ENCODE data around the gene IFT43. TPM values are rescaled to one million over a fixed set of nuclear protein-coding genes. Genes with fewer than 3 reads are reported as not detected.

IFT43 gene
- polyA plus RNA-seq, 1 of the 3 experiments (the other 2 are of a cell fraction): 78.8 TPM

DNA sequence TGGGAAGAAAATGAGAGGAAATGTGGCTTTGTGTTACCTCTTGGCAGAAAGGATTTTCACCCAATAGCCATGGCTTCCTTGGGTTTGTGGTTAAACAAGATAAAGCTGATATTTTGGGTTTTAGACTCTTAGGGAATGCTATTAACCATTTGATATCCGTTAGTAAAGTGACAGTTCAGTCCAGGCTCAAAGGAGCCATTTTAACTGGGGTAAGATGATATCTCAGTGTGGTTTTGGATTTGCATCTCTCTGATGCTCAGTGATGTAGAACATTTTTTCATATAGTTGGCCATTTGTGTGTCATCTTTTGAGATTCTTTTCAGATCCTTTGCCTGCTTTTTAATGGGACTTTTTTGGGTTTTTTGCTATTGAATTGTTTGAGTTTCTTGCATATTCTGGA lies 30.1 kb downstream of the IFT43 start:
- Histone ChIP-seq H3K4me2 (no peak overlapping the region), H3K9ac (no peak overlapping the region), H3F3A (replicated peaks; ENCODE audit: insufficient read depth) (no peaks in the 10 kb centered on the region), H3K9me2 (no peaks in the 10 kb centered on the region), H3K79me2 (ENCODE audit: insufficient read depth) (peaks cover 25% of the 10 kb centered on the region), H3K4me1 (ENCODE audit: control insufficient read depth in 1 of 2, insufficient read depth in 2 of 2, low read depth in 1 of 2, low read length in 1 of 2) (no peaks in the 10 kb centered on the region), H4K20me1 (ENCODE audit: insufficient read depth) (no peaks in the 10 kb centered on the region), H3K27ac (ENCODE audit: low read depth in 2 of 2, low read length in 1 of 2) (no peak overlapping the region), H3K4me3 (ENCODE audit: low read depth in 2 of 2, low read length in 1 of 2) (no peak overlapping the region), H3K9me3 (no peaks in the 10 kb centered on the region), H3K27me3 (ENCODE audit: insufficient read depth) (no peaks in the 10 kb centered on the region), H2AFZ (ENCODE audit: low read depth) (no peak overlapping the region), H3K36me3 (replicated peaks in 1 of 2; ENCODE audit: control insufficient read depth in 1 of 2, insufficient read depth in 2 of 2, low read length in 1 of 2) (peaks cover 59 to 64% of the 10 kb centered on the region in 2 experiments)
- 56% methylated on average over 1 of the region's 1 CpG for WGBS (ENCODE audit: low lambda C conversion rate)
- CTCF ChIA-PET: interaction anchor here (1.4 kb wide), 1 partner anchor 35 kb away, joined by 4 read pairs; no protein-coding TSS in a partner anchor
- POLR2A ChIA-PET: no interaction called here
- no peak for DNase-seq
- TF ChIP-seq YY1 (IDR thresholded peaks at IDR 0.05; ENCODE audit: low read depth): no peak
- no peak for TF ChIP-seq FOXM1 (IDR thresholded peaks at IDR 0.05; ENCODE audit: low read depth)
- TF ChIP-seq TCF12 (IDR thresholded peaks at IDR 0.05): no peak

DNA sequence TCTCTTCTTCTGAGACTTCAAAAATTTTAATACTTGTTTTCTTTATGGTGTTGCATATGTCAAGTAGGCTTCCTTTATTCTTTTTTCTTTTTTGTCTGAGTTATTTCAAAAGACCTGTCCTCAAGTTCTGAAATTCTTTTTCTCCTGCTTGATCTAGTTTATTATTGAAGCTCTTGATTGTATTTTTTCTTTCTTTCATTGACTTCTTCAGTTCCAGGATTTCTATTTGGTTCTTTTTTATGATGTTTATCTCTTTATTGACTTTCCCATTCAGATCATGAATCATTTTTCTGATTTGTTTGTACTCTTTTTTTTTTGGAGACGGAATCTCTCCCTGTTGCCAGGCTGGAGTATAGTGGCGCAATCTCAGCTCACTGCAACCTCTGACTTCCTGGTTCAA lies 34.1 kb downstream of the IFT43 start:
- Histone ChIP-seq H3K9me3 (no peaks in the 10 kb centered on the region), H4K20me1 (ENCODE audit: insufficient read depth) (no peaks in the 10 kb centered on the region), H3K4me3 (ENCODE audit: low read depth in 2 of 2, low read length in 1 of 2) (no peak overlapping the region), H3K36me3 (replicated peaks in 1 of 2; ENCODE audit: control insufficient read depth in 1 of 2, insufficient read depth in 2 of 2, low read length in 1 of 2) (peaks cover 47 to 59% of the 10 kb centered on the region in 2 experiments), H2AFZ (ENCODE audit: low read depth) (no peak overlapping the region), H3K27me3 (ENCODE audit: insufficient read depth) (no peaks in the 10 kb centered on the region), H3F3A (replicated peaks; ENCODE audit: insufficient read depth) (no peaks in the 10 kb centered on the region), H3K9me2 (no peaks in the 10 kb centered on the region), H3K4me1 (ENCODE audit: control insufficient read depth in 1 of 2, insufficient read depth in 2 of 2, low read depth in 1 of 2, low read length in 1 of 2) (no peaks in the 10 kb centered on the region), H3K9ac (no peak overlapping the region), H3K27ac (ENCODE audit: low read depth in 2 of 2, low read length in 1 of 2) (no peak overlapping the region), H3K4me2 (no peak overlapping the region), H3K79me2 (ENCODE audit: insufficient read depth) (peaks cover 29% of the 10 kb centered on the region)
- TF ChIP-seq, protein P1, sequence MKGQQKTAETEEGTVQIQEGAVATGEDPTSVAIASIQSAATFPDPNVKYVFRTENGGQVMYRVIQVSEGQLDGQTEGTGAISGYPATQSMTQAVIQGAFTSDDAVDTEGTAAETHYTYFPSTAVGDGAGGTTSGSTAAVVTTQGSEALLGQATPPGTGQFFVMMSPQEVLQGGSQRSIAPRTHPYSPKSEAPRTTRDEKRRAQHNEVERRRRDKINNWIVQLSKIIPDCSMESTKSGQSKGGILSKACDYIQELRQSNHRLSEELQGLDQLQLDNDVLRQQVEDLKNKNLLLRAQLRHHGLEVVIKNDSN (IDR thresholded peaks at IDR 0.05; ENCODE audit: borderline replicate concordance, low read depth): no peak
- no peak for TF ChIP-seq TEAD4 (IDR thresholded peaks at IDR 0.05; ENCODE audit: borderline replicate concordance, insufficient read depth)
- no peak for TF ChIP-seq RXRA (IDR thresholded peaks at IDR 0.05; ENCODE audit: borderline replicate concordance, low read depth)
- no peak for TF ChIP-seq EP300 (IDR thresholded peaks at IDR 0.05; ENCODE audit: borderline replicate concordance in 1 of 2, low read depth in 1 of 2, low read length in 1 of 2)
- TF ChIP-seq RAD21 (IDR thresholded peaks at IDR 0.05; ENCODE audit: low read length): no peak
- no peak for TF ChIP-seq MXI1 (IDR thresholded peaks at IDR 0.05; ENCODE audit: low read depth, low read length)
- no peak for TF ChIP-seq ZBTB33 (IDR thresholded peaks at IDR 0.05; ENCODE audit: borderline replicate concordance, low read depth)
- no peak for TF ChIP-seq FOXM1 (IDR thresholded peaks at IDR 0.05; ENCODE audit: low read depth)
- TF ChIP-seq, protein P2, sequence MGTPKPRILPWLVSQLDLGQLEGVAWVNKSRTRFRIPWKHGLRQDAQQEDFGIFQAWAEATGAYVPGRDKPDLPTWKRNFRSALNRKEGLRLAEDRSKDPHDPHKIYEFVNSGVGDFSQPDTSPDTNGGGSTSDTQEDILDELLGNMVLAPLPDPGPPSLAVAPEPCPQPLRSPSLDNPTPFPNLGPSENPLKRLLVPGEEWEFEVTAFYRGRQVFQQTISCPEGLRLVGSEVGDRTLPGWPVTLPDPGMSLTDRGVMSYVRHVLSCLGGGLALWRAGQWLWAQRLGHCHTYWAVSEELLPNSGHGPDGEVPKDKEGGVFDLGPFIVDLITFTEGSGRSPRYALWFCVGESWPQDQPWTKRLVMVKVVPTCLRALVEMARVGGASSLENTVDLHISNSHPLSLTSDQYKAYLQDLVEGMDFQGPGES (IDR thresholded peaks at IDR 0.05; ENCODE audit: low read depth, low read length): no peak
- no peak for TF ChIP-seq MEF2A (IDR thresholded peaks at IDR 0.05; ENCODE audit: borderline replicate concordance, low read depth)
- TF ChIP-seq MAX (IDR thresholded peaks at IDR 0.05; ENCODE audit: low read depth): no peak
- no peak for TF ChIP-seq JUND (IDR thresholded peaks at IDR 0.05)
- TF ChIP-seq, protein P3, sequence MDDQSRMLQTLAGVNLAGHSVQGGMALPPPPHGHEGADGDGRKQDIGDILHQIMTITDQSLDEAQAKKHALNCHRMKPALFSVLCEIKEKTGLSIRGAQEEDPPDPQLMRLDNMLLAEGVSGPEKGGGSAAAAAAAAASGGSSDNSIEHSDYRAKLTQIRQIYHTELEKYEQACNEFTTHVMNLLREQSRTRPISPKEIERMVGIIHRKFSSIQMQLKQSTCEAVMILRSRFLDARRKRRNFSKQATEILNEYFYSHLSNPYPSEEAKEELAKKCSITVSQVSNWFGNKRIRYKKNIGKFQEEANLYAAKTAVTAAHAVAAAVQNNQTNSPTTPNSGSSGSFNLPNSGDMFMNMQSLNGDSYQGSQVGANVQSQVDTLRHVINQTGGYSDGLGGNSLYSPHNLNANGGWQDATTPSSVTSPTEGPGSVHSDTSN (IDR thresholded peaks at IDR 0.05): no peak
- TF ChIP-seq TAF1 (IDR thresholded peaks at IDR 0.05; ENCODE audit: borderline replicate concordance, low read depth, low read length): no peak
- no peak for TF ChIP-seq SIN3A (IDR thresholded peaks at IDR 0.05; ENCODE audit: borderline replicate concordance, low read depth, low read length)
- no peak for TF ChIP-seq SMC3 (IDR thresholded peaks at IDR 0.05; ENCODE audit: low read depth, low read length)
- no peak for TF ChIP-seq POLR2AphosphoS5 (IDR thresholded peaks at IDR 0.05; ENCODE audit: low read depth, low read length)
- WGBS (ENCODE audit: low lambda C conversion rate): 88% methylated on average over 2 of the region's 2 CpGs
- ChIA-PET CTCF (interaction anchor here (0.7 to 1.6 kb wide), 3 partner anchors 31 to 324 kb away, joined by 3 to 5 read pairs (median 3); no protein-coding TSS in a partner anchor), POLR2A (no interaction called here)
- no peak for DNase-seq

Measured in SK-N-SH (cell line).